Smooth muscle cell of the pulmonary artery (primary cell): ENCODE results near the gene PTAR1. TPM values are rescaled to one million over a fixed set of nuclear protein-coding genes. Genes with fewer than 3 reads are reported as not detected.

ENCODE experiments used
- total RNA-seq: library from RNA; depleted of rRNA; stranded (reverse); fragments of >200 nt; gene quantifications from 2 replicates; pipeline ENCODE4 v1.2.3, GENCODE V29; 2014

PTAR1 gene, protein sequence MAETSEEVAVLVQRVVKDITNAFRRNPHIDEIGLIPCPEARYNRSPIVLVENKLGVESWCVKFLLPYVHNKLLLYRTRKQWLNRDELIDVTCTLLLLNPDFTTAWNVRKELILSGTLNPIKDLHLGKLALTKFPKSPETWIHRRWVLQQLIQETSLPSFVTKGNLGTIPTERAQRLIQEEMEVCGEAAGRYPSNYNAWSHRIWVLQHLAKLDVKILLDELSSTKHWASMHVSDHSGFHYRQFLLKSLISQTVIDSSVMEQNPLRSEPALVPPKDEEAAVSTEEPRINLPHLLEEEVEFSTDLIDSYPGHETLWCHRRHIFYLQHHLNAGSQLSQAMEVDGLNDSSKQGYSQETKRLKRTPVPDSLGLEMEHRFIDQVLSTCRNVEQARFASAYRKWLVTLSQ
- 79.2 and 81.3 TPM in 2 replicates for total RNA-seq

DNA sequence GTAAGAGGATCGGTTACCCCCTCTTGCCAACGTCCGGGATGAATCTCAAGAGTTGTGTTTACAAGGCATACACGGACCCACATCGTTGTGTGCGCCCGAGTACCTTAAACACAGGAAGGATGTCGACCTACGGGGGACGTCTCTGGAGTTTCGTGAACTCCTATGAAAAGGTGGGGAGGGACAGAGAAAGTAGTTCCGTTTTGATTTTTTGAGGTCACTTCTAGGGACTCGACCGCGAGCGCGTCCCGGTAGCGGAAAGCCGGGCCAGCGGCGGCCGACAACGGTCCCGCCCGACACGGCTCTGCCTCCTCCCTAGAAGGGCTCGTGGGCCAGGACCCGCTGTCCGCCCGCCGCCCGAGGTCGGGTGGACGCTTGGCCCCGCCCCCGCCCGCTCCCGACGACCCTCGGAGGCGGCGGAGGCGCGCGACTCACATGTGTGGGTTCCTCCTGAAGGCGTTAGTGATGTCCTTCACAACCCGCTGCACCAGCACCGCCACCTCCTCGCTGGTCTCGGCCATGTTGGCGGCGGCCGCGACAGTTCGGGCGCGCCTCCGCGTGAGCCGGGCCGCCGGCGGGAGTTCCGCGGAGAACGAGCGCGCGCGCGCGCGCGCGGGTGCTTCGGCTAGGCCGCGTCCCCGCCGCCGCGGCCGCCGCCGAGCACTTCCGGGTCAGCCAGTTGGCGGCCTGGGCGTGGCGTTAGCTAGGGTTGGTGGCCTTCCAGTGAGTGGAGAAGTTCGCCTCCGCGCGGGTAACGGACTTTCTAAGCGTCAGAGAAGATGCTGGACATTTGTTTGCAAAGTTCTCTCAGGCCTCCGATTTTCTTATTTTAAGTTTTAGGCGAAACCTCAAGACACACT, at the start of gene PTAR1:
PTAR1 (minus strand) TSS at position 591 of the 857 bp plus-strand sequence; CDS start at position 518, 73 bp downstream.

DNA sequence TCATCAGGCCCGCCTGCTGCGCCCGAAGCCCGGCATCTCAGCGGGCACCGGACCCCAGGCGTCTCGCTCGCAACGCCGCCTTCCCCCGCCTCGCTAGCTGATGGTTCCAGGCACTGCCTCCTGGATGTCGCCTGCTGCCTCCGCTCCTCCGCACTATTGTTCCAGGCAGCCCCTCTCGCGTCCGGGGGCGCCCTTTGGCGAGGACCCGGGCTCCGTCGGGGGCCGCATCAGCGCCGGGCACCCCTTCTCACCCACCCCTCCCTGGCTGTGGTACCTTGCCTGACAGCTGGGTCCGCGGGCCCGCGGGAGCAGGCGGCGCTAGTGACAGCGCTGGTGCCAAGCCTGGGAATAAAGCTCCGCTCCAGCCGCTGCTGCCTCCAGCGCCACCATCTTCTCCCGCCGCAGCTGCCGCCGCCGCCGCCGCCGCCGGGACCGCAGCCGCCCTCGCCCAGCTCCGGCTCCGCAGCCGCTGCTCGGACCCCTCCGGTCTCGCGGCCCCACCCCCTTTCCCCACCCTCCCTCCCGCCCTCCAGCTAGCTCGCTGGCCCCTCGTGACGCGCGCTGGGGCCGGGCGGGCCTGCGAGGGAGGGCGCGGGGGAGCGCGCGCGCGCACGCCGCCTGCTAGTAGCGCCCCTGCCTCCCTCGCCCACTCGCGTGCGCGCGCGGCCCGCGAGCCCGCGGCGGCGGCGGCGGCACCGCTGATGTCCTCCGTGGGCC, 87.8 kb downstream of the PTAR1 start, which contains the start of gene APBA1:
APBA1 (minus strand) TSS at position 493 of the 717 bp plus-strand sequence.

Other genes starting within 250 kb of the PTAR1 start
- gene APBA1, start 87.6 kb downstream of the PTAR1 start, total RNA-seq, result 14.5 and 21.8 TPM in 2 replicates
- not detected in 2 replicates for gene CFAP95, start 60.8 kb upstream of the PTAR1 start, total RNA-seq